Stimulated activated CD4-positive, alpha-beta T cell treated with anti-CD3 and anti-CD28 coated beads, TNF-alpha, amount 100 ng/mL, for 4 hours (primary cell): Measurements from ENCODE around the gene SOS1.

ENCODE experiments used
- DNase-seq, 3 experiments: peaks; one replicate each; pipeline ENCODE4 v3.0.0-alpha.2; 2020; ENCODE audit warnings: low read depth in 3 of 3

SOS1 gene

DNA sequence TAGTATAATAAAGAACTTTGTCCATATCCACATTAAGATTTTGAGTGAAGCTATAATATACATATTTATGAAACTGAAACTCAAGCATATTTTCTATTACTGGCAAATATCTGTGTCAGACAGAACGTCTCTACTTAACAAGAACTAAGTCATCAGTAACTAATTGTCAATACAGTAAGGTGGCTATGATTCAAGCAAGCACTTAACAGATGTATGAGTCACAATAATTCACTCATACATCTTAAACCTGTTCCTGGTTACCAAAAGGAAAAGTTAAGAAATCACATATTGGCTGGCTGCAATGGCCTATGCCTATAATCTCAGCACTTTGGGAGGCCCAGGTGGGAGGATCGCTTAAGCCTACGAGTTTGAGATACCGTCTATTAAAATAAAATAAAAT lies 96.0 kb downstream of the SOS1 start:
- DNase-seq, result no peak

DNA sequence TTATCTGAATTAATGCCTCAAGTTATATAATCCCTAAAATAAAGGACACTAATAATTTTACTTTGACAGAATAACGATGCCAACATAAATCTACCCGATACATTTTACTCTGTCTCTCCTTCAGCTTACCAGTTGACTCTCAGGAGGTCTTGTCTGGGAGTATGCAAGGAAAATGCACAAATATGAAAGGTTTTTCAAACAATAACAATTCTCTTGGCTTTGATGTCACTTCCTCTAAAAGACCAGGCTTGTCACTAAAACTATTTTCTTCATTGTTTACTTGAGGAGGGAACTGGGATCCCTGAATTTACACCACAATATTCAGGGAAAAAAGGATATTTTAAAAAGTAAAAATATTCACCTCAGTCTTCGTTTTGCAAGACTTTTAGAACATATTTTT lies 97.2 kb downstream of the SOS1 start:
- no peak for DNase-seq

DNA sequence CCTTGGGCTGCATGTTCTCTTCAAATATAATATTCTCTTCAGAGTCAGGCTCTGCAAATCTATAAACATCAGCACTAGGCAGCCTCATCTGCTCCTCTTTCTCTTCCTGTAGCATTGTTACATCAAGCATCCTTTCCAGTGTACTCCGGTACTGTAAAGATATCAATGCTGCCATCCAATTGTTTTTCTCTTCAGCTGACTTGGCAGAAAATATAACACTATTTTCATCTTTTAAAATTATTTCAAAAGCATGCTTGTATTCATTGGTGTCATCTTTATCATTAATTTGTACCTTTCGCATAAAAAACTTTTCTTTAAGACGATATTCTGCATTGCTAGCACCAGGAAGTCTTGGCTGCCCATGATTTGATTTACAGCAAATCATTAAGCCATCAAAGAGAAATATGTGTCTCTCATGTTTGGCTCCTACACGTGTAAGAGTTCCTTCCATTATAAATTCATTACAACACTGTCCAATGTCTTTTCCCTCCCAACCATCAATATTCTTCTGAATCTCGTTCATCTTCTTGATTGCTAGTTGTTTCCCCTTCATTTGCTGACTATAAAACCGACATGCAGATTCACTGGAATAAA lies 98.1 kb downstream of the SOS1 start:
- no peak for DNase-seq

DNA sequence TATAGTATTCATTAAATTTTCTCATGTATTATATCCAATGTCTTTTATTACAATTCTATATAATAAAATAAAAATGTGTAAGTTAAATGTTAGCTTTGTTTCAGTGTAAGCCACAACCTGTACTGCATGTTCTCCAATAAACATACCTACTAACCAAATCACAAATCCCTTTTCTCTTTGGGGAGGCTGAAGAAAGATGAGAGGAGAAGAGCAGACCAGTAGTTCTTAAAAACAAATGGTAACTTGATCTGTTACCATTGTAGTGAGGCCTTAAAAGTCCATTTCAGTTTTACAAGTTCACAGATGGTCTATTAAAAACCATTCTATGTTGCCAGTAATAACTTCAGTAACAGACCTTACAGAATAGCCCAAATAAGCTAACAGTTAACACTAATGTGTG lies 100.5 kb downstream of the SOS1 start:
- no peak for DNase-seq

DNA sequence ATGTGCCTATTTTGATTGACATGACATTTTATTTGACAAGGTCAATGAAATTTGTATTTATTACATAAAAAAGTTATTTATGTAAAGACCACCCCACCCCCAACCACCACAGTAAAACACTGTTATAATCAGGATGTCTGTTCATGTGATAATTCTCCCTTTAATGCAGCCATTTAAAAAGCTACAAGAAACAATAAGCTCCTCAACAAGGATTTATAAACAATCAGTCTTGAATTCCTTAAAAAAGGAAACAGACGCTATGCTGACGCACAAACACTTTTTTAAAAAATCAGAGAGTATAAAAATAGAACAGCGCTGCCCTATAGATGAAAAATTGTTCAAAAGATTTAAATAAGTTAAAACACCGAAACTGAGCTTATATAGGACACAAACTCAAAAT lies 102.2 kb downstream of the SOS1 start:
- no peak for DNase-seq

DNA sequence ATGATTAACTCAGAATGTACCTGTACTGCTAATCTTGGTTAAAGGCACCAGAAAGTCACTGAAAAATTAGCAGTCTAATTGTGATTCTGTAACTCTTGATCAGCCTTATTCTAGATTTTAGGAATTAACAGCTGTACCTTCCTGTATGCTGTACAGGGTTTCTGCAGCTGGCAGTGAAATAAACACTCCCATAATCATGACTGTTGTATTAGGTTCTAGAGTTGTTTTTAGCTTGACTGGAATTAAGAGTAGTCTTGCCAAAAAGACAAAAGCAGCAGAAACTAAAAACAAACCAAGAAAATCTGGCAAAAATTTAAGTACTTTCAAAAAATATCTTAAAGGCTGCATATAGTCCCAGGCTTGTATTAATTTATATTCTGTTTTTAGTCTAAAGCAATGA lies 103.5 kb downstream of the SOS1 start:
- DNase-seq, result no peak

DNA sequence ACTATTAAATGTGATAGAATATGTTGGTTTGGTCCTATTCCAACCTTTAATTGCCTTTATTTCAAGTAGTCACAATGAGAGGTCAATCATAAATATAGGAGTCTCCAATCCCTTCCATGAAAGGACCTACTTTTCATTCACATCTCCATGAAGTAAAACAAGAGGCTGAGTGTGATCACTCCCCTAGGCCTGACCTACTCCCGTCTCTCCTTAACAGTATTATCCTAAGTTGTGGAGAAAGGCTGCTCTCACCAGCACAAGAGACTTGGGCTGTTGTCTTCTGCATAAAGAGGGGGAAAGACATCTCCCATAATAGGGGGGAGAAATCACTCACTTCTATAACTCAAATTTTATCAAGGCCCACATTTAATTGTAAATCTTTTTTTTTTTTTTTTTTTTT lies 105.4 kb downstream of the SOS1 start:
- DNase-seq, result no peak

DNA sequence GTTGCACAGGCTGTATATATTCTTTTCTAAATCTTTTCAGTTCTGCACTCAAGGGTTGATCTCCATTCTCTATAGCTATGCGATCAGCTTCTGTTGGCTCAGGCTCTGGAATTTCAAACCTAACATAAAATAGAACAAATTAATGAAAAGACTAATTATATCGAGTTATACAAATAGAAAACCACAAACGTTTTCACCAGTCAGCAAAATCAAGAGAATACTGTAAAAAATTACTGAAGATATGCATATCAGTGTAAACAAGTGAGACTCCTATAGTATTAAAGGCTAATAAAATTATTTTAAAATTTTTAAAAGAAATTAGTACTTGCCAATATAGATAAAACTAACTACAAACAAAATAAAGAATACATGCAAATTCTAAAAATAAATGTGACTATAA lies 107.0 kb downstream of the SOS1 start:
- no peak for DNase-seq

DNA sequence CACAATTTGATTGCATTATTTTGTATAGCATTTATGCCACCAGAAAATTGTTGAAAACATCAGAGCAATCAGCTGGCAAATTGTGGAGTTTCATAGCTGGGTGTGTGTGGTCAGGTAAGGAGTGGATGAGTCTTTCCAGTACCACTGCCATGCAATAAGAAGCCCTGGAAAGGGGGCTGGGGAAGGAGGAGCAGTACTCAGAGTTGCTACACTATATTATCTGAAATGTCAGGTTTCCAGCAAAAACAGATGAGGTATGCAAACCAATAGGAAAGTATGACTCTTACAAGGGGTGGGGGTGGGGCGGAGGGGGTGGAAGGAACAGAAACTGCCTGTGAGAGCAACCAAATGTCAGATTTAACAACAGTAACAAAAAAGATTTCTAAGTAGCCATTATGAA lies 112.2 kb downstream of the SOS1 start:
- no peak for DNase-seq

DNA sequence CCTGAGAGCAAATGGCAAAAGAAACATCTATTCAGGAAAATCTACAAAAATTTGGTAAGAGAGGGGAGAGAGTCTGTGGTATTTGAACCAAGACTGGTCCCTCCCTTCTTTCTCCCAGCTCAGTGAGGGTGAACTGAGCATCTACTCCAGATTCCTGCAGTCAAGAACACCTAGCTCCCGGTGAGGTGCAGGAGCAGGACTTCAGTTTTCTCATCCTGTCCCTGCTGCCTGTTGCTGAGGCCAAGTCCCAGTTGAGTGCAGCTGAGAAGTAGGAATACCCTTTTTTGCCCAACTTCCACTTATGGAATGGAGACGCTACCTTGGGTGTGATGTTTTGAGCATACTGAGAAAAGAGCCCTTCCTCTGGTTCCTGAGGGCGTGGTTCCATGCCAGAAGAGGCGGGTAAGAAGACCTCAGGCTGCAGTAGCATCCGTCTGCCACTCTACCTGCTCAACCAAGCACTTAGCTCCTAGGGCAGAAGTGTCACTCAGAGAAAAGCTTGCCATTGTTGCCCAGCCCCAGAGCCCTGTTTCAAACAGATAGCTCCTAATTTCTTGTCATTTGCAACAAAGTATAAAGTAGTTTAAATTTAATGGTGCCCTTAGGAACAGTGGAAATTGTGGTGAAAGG lies 112.9 kb downstream of the SOS1 start:
- no peak for DNase-seq

DNA sequence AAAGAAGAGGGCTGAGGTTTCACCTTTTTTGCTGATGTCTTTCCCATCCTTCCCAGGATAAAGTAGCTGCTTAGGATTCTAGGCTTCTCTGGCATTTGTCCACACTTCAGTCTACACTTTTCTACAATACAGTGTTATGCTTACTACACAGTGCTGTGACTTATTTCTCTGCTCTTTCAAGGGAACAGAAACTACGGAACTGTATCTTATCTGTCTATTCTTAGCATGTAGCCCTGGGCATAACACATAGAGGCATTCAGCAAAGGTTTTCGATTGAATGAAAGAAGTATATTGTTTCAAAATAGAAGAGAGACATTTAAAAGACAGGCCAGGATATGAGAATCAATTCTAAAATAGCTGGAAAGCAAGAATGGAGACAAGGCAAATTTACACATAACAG lies 120.3 kb downstream of the SOS1 start:
- DNase-seq, result no peak

DNA sequence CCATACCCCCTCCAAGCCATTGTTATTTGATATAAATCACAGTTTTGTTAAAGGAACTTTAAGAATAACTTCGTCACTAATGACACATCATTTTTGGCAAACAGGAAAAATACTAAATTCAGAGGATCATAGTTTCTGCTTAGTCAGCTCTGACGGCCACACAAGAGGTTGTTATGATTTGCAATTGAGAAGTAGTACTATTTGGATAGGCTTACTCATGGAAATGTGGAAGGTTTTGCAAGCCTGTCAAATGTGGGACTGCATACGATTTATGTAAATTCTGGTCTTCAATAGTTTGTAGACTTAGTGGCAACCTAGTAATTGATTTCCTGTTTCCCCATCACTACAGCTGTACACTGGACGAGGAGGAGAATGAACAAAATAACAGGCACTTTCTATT lies 123.1 kb downstream of the SOS1 start:
- DNase-seq, result no peak

DNA sequence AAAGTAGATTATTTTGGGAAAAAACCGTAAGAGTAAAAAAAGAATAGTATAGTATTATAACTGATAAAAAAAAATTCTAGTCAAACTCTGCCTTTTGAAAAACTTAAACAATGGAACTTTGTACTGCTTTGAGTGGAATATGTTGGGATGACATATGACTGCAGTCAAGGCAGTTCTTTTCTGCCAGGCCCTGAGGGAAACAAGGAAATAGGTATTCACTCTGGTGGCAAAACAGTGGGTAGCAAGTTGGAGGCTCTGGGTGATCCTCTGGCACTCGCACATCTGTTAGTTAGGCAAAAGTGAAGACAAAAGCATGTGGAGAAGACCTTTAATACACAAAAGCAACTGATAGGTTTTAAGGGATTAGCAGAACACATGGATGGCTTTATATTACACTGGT lies 129.0 kb downstream of the SOS1 start:
- no peak for DNase-seq

DNA sequence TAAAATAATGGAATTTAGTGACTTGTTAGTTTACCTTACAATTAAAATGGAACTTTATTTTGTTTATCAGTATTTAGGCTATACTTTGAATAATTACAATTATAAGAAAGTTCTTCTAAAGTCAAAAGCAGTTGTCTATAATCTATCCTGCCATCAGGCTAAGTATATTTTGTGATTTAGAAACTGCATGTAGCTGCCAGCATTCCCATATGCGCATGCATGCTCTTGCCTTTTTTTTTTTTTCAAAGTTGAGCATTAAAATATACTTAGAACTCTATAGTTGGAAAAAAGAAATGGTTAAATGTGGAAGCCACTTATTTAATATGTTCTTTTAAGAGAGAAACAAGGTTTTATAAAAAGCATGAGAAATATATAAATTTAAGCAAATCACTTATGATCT lies 132.1 kb downstream of the SOS1 start:
- DNase-seq, result no peak

DNA sequence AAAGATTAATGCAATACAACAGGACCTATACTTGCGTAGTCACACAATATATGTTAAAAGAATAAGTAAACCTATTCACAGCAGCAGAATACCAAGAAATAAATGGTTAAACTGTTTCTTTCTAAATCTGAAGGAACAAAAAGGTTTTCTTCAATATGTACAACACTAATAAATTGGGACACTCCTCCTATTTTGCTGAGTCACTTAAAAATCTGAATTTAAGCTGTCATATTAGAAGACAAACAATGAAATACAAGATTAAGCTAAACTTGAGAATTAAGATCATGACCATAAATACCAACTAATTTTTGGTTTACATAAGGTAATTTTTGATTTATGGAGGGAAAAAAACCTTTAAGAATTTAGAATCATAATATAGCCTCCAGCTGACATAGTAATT lies 138.4 kb downstream of the SOS1 start:
- no peak for DNase-seq

DNA sequence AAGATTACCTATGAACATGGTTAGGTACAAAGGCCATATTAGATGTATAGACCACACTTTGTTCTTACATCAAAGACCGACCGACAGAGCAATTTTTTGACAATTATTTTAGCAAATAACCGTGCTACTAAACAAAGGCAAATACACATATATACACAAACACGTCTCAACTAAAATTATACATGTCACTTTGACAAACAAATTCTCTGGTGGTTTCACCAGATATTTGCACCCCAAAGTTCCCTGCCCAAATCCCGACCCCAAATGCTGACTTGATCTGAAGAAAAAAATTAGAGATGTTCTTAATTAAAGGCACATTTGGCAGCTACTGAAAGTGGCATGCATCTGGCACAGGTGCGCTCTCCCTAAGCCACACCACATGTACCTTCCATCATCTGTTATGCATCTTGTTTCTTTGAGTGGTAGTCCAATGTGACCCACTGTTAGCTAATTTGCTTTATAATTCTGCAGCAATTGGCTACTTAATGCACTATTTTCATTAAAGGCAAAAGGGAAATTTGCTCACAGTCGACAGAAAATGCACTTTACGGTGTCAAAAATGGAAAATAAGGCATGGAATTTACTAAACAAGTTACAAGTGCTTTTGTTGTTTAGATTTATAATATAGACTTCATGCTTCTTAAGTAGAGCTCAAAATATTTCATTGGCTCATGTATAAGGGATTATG lies 139.0 kb downstream of the SOS1 start:
- no peak for DNase-seq

DNA sequence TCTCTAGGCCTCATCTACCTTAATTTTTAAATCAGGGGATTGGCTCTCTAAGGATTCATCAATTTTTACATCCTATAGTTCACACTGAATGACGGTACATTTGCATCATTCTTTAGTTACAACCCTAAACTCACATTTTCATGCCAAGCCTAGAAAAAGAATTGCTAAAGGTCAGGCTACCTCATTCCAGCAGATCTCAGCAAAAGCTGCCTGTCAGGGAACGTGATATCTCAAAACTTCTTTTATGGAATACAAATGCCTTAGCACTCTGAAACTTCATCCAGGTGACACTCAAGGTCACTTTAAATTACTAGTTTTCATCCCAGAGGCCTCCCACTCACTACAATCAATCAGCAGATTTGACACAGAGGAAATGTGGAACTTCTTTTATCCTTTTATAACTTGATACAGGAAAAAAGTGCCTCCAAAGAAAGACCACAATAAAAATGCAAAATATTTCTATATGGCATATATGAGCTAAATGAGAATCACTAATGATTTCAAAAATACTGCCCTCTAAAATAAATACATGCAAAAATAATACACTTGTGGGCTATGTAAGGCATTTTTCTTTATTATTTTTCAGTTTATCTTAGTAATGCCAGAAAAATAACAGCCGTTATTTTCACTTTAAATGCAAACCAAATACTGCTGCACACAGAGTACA lies 139.7 kb downstream of the SOS1 start:
- no peak for DNase-seq

DNA sequence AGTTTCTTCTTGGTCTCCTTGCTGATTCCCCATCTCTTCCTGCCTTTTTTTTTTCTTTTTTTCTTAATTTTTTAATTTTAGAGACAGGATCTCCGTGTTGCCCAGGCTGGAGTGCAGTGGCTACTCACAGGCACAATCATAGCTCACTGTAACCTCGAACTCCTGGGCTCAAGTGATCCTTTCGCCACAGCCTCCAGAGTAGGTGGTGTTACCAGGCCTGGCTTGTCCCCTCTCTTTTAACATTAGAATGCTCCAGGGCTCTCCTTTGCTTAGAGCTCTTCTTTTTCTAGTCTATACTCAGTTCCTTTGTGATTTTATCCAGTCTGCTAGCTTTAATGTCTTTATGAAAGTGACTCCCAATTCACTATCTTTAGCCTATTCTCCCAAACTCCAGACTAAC lies 141.9 kb downstream of the SOS1 start:
- DNase-seq, result no peak

DNA sequence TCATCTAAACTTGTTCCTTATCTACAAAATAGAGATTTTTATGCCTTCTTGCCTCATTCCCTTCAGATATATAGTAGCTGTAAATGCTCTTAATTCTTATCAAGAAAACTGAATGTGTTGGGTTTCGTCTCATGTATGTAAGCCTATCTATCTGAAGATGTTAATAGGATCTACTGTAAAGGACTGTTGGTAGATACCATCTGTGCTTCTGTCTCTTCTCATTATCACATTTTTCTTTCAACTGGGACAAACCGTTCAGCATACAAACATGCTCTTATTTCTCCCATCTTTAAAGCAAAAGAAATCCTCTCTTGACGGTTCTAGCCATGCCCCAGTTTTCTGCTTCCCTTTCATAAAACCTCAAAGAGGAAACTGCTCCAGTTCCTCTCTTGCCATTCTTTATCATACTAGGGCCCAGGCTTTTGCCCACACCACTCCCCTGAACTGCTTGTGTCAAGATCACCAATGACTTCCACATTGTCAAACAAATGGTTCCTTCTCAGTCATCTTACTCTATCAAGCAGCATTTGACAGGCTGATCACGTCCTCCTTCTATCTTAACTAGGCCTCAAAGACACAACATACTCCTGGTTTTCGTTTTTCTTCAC lies 142.5 kb downstream of the SOS1 start:
- DNase-seq, result no peak

DNA sequence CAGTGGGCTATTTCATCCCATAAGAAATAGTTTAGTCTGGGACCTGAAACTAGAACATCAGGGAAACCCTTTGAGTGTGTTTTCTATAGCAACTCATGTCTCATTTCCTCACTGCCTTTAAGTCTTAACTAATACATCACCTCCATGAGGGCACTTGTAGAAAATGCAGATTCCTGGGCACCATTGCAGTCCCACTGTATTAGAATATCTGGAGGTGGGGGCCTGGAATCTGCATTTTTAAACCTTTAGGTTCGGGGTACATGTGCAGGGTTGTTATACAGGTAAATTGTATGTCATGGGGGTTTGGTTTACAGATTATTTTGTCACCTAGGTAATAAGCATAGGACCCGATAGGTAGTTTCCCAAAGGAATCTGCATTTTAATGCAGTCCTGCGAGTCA lies 143.8 kb downstream of the SOS1 start:
- no peak for DNase-seq

DNA sequence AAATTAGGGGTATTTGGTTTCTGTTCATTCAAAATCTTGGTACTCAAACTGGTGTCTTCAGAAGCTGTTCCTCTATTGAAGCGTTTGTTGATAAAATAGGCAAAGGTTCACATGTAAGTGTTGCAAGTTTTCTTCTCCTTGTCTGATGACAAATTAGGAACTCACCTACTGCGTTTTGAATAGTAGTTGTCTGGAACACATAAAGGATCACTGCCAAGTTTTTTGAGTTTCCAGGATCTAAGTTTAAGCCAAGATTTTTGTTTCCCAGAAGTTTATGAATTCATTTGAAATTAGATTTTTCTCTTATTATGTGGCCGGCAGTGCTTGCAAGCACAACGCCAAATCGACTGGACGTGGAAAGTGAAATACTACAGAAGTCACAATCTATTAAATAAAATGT lies 145.8 kb downstream of the SOS1 start:
- no peak for DNase-seq

DNA sequence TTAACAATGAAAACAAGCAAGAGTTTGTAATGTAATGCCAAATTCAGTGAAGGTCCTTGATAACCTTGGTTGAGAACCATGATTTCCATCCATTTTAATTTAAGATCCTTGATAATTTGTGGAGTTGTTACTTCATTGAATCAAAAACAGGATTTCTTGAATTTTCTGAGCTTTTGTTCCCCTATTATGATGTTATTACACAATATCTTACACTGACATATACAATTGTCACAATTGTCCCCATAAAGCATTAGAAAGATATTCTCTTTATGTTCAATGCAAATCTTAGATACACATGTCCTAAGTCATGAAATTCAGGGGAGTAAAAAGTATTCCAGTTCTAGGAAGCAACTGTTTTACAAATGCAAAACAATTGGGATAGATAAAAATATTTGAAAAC lies 147.6 kb downstream of the SOS1 start:
- no peak for DNase-seq

DNA sequence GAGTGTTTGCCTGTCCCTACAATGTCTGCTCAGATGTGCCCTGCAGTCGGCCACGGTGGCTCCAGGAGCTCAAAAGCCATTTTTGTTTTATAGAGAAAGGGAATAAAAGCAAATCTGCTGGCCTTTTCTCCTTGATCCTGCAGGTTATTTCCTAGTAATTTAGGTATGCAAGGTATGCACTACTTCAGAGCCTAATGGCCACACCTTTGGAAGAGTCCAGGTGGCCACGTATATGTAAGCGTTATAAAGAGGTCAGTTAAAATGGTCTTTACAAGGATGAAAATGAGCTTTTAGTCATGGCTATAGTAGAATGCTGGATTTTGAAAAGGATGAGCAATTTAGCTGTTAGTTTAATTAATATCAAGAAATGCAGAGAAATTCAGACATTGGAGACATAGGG lies 149.5 kb downstream of the SOS1 start:
- DNase-seq, result no peak
